Gastroesophageal sphincter (tissue), 4 donors: ENCODE results near the gene NOL4L. TPM values are rescaled to one million over a fixed set of nuclear protein-coding genes. Genes with fewer than 3 reads are reported as not detected.

Source experiments
- ATAC-seq: fragments of 150-250 bp; one replicate; pipeline ENCODE4 v1.9.1; 2016; ENCODE audit warnings: mild to moderate bottlenecking, moderate library complexity
- H3K27ac ChIP-seq, 4 donors: fragments of 200-600 bp; sonication (generic) in 3 of 4; 1 replicate in 3 of 4; 2 replicates in 1 of 4; pipeline ENCODE4 v1.5.1; 2016 to 2019
- H3K27me3 ChIP-seq: fragments of 200-600 bp; sonication (generic); one replicate; pipeline ENCODE4 v1.5.1; 2019
- H3K36me3 ChIP-seq, 2 donors: fragments of 200-600 bp; sonication (generic); one replicate each; pipeline ENCODE4 v1.5.1; 2019; ENCODE audit warnings: control low read depth in 1 of 2
- H3K4me1 ChIP-seq, 3 donors: fragments of 200-600 bp; sonication (generic); 1 replicate in 2 of 3; 2 replicates in 1 of 3; pipeline ENCODE4 v1.5.1; 2016 to 2019; ENCODE audit warnings: control low read depth in 2 of 3
- H3K4me3 ChIP-seq, 2 donors: fragments of 200-600 bp; sonication (generic); one replicate each; pipeline ENCODE4 v1.5.1; 2019; ENCODE audit warnings: mild to moderate bottlenecking in 1 of 2, moderate library complexity in 1 of 2
- H3K9me3 ChIP-seq, 3 donors: fragments of 200-600 bp; sonication (generic); one replicate each; pipeline ENCODE4 v1.5.1; 2017 to 2019; ENCODE audit warnings: control low read depth in 2 of 3
- CTCF ChIP-seq, 4 experiments: fragments of 200-600 bp in 2 of 4; fragments of 450-650 bp in 2 of 4; sonication (generic) in 1 of 4; IDR thresholded peaks; one replicate each; pipeline ENCODE4 v1.5.1; 2017 to 2019; ENCODE audit warnings: antibody characterized with exemption in 4 of 4, mild to moderate bottlenecking in 2 of 4, moderate library complexity in 2 of 4
- EP300 ChIP-seq: sonication (generic); formaldehyde crosslinking; IDR thresholded peaks from one replicate; pipeline ENCODE4 v1.6.1; 2017; ENCODE audit warnings: antibody characterized with exemption, mild to moderate bottlenecking
- POLR2A ChIP-seq, 2 donors: fragments of 450-650 bp; IDR thresholded peaks; one replicate each; pipeline ENCODE4 v1.6.1; 2017; ENCODE audit warnings: antibody characterized with exemption in 2 of 2, mild to moderate bottlenecking in 2 of 2, moderate library complexity in 1 of 2
- POLR2AphosphoS5 ChIP-seq: sonication (generic); formaldehyde crosslinking; IDR thresholded peaks from one replicate; pipeline ENCODE4 v1.6.1; 2017; ENCODE audit warnings: antibody characterized with exemption
- WGBS, 2 donors: methylation state at CpG; one replicate each; pipeline ENCODE4 v1.1.5; 2018; ENCODE audit warnings: low coverage in 1 of 2; 5-methylcytosine and 5-hydroxymethylcytosine counted together
- total RNA-seq, 4 donors: library from RNA; depleted of rRNA; stranded (reverse); fragments of >200 nt; gene quantifications; one replicate each; pipeline ENCODE4 v1.1.0, GENCODE V29; 2016

NOL4L gene
- total RNA-seq, 4 donors from 2014 or later, result 9.0 to 14.7 (median 10.8) TPM

- ATAC-seq, result no peak
- H3K4me3 ChIP-seq, result no peak overlapping the region
- no peaks in the 10 kb centered on the region for H3K9me3 ChIP-seq
- H3K36me3 ChIP-seq, result peaks cover 0 to 13% of the 10 kb centered on the region in 2 donors
- no peak overlapping the region for H3K27ac ChIP-seq
- WGBS, 2 donors, result no CpG with 5 or more reads among the region's 8 CpGs
- peaks cover 0 to 38% (median 4%) of the 10 kb centered on the region in 3 donors for H3K4me1 ChIP-seq
- TF ChIP-seq CTCF (IDR thresholded peaks at IDR 0.05) (no peak), POLR2A (IDR thresholded peaks at IDR 0.05) (no peak), EP300 (no peak), POLR2AphosphoS5 (no peak)
- H3K27me3 ChIP-seq, result no peaks in the 10 kb centered on the region
These were observed 62.1 kb downstream of the NOL4L start for GRCh38 chr20:32522776-32523612.

- peaks cover 0 to 38% (median 4%) of the 10 kb centered on the region in 3 donors for H3K4me1 ChIP-seq
- WGBS, 2 donors, result no CpG with 5 or more reads among the region's 3 CpGs
- H3K27me3 ChIP-seq, result no peaks in the 10 kb centered on the region
- no peak overlapping the region for H3K4me3 ChIP-seq
- no peaks in the 10 kb centered on the region for H3K9me3 ChIP-seq
- TF ChIP-seq POLR2A (IDR thresholded peaks at IDR 0.05), result no peak
- TF ChIP-seq POLR2AphosphoS5, result no peak
- TF ChIP-seq CTCF (IDR thresholded peaks at IDR 0.05), result no peak
- H3K36me3 ChIP-seq, result peaks cover 0 to 13% of the 10 kb centered on the region in 2 donors
- no peak for ATAC-seq
- no peak overlapping the region for H3K27ac ChIP-seq
These were observed 62.7 kb downstream of the NOL4L start for GRCh38 chr20:32522526-32522775.

GRCh38 chr20:32521780-32522525 lies 63.2 kb downstream of the NOL4L start:
- ATAC-seq, result peak; percentile 55
- H3K27ac ChIP-seq, result no peak overlapping the region
- H3K4me3 ChIP-seq, result no peak overlapping the region
- H3K27me3 ChIP-seq, result no peaks in the 10 kb centered on the region
- no peaks in the 10 kb centered on the region for H3K9me3 ChIP-seq
- H3K4me1 ChIP-seq, result peaks cover 0 to 38% (median 4%) of the 10 kb centered on the region in 3 donors
- TF ChIP-seq EP300, result no peak
- no peak for TF ChIP-seq POLR2AphosphoS5
- TF ChIP-seq CTCF (IDR thresholded peaks at IDR 0.05), result peak in 3 of 4 experiments; percentile 79 to 93 (median 89)
- no peak for TF ChIP-seq POLR2A (IDR thresholded peaks at IDR 0.05)
- WGBS, 2 donors, result 60% methylated on average over 1 of the region's 15 CpGs; no CpG with 5 or more reads in 1 of the 2 donors
- H3K36me3 ChIP-seq, result peaks cover 0 to 13% of the 10 kb centered on the region in 2 donors

GRCh38 chr20:32520927-32521203 lies 64.3 kb downstream of the NOL4L start:
- ATAC-seq, result no peak
- 42 to 96% methylated on average over 2 of the region's 3 CpGs for WGBS, 2 donors
- Histone ChIP-seq H3K36me3 (peaks cover 0 to 13% of the 10 kb centered on the region in 2 donors), H3K4me1 (peaks cover 0 to 36% (median 4%) of the 10 kb centered on the region in 3 donors), H3K27ac (no peak overlapping the region), H3K9me3 (no peaks in the 10 kb centered on the region), H3K4me3 (no peak overlapping the region), H3K27me3 (no peaks in the 10 kb centered on the region)
- TF ChIP-seq CTCF (IDR thresholded peaks at IDR 0.05) (no peak), POLR2A (IDR thresholded peaks at IDR 0.05) (no peak), POLR2AphosphoS5 (no peak), EP300 (no peak)

GRCh38 chr20:32519381-32519730 lies 65.8 kb downstream of the NOL4L start:
- no peaks in the 10 kb centered on the region for H3K9me3 ChIP-seq
- H3K27ac ChIP-seq, result no peak overlapping the region
- ATAC-seq, result no peak
- H3K36me3 ChIP-seq, result peaks cover 0 to 13% of the 10 kb centered on the region in 2 donors
- 86% methylated on average over 5 of the region's 11 CpGs; no CpG with 5 or more reads in 1 of the 2 donors for WGBS, 2 donors
- TF ChIP-seq POLR2AphosphoS5 (no peak), POLR2A (IDR thresholded peaks at IDR 0.05) (no peak), CTCF (IDR thresholded peaks at IDR 0.05) (no peak), EP300 (no peak)
- no peak overlapping the region for H3K4me3 ChIP-seq
- peaks cover 0 to 24% (median 4%) of the 10 kb centered on the region in 3 donors for H3K4me1 ChIP-seq
- no peaks in the 10 kb centered on the region for H3K27me3 ChIP-seq
